Adrenal gland (tissue), 5 donors: Measurements from ENCODE around the gene SPAG17.

ENCODE experiments used
- POLR2A ChIP-seq, 2 donors: fragments of 450-650 bp; IDR thresholded peaks; one replicate each; pipeline ENCODE4 v1.6.1; 2017; ENCODE audit warnings: antibody characterized with exemption in 2 of 2, mild to moderate bottlenecking in 2 of 2, moderate library complexity in 1 of 2
- TF ChIP-seq, protein P1 (sequence below), 6 experiments: fragments of 450-650 bp in 4 of 6; fragments of 200-600 bp in 2 of 6; sonication (generic) in 1 of 6; IDR thresholded peaks; 1 replicate in 5 of 6; 2 replicates in 1 of 6; pipeline versions ENCODE4 v1.5.1 to v1.8.0; 2016 to 2021; ENCODE audit warnings: antibody characterized with exemption in 6 of 6, mild to moderate bottlenecking in 2 of 6, moderate library complexity in 1 of 6
- donor health status: DM: no; HTN: no; CAD: no.

- TF ChIP-seq, protein P1, sequence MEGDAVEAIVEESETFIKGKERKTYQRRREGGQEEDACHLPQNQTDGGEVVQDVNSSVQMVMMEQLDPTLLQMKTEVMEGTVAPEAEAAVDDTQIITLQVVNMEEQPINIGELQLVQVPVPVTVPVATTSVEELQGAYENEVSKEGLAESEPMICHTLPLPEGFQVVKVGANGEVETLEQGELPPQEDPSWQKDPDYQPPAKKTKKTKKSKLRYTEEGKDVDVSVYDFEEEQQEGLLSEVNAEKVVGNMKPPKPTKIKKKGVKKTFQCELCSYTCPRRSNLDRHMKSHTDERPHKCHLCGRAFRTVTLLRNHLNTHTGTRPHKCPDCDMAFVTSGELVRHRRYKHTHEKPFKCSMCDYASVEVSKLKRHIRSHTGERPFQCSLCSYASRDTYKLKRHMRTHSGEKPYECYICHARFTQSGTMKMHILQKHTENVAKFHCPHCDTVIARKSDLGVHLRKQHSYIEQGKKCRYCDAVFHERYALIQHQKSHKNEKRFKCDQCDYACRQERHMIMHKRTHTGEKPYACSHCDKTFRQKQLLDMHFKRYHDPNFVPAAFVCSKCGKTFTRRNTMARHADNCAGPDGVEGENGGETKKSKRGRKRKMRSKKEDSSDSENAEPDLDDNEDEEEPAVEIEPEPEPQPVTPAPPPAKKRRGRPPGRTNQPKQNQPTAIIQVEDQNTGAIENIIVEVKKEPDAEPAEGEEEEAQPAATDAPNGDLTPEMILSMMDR (IDR thresholded peaks at IDR 0.05): no peak
- no peak for TF ChIP-seq POLR2A (IDR thresholded peaks at IDR 0.05)
Measured at GRCh38 chr1:118047650-118048224, 137.3 kb downstream of the SPAG17 start.
